GM18951 (cell line): ENCODE data around the gene BCLAF3.

Experiments used
- POLR2A ChIP-seq: IDR thresholded peaks from 4 replicates; pipeline ENCODE4 v1.6.1; 2011; ENCODE audit warnings: mild to moderate bottlenecking; ENCODE audit not compliant: insufficient read length, insufficient read depth; ENCODE audit errors: extremely low read depth
- in situ Hi-C: fragments of 300-500 bp; cut with MboI; formaldehyde crosslinking; loops from one replicate; pipeline ENCODE4 v1.12.0; 2022; ENCODE audit warnings: low sequenced_read_pairs, mixed read lengths, inconsistent platforms; ENCODE audit not compliant: unreplicated experiment

BCLAF3 gene

DNA sequence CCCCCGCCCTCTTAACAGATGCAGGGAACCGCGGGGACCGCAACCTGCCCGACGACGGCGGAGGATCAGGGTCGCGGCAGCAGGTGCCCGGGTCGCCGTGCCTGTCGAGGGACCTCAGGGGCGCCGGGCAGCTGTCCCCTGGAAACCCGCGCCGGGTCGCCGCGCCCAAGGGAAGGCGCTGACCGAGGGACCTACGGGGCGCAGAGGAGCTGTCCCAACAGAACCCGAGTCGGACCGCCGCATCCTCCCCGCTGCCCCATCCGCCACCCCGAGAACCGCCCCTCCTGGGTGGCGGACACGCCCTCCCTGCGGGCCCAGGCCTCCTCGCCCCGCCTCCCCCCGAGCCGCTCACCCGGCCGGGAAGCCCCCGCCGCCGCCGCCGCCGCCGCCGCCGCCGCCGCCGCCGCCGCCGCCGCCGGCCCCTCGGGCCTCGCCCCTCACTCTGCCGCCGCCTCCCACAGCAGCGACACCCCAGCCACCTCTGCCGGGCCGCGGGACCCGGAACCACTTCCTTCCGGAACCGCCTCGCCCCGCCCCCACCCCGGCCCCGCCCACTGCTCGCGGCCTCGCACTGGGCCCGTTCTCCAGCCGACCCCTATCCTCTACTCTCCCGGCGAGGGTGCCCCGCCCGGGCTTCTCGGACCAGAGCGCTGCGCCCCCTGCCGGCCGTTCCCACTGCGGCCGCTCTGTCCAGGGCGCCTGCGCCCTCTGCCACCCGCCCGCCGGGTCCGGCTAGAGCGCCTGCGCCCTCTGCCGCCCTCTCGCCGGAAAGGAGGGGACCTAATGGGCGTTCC, at the start of gene BCLAF3:
Gene BCLAF3 (minus strand): TSS at position 506 of the 794 bp plus-strand sequence. CDS start 20,797 bp downstream, outside the sequence.
- peak; percentile 37 for TF ChIP-seq POLR2A
- in situ Hi-C loops: no loop called here

GRCh38 chrX:20038966-20039365, 48.1 kb upstream of the BCLAF3 start:
- in situ Hi-C loops: no loop called here
- no peak for TF ChIP-seq POLR2A

DNA sequence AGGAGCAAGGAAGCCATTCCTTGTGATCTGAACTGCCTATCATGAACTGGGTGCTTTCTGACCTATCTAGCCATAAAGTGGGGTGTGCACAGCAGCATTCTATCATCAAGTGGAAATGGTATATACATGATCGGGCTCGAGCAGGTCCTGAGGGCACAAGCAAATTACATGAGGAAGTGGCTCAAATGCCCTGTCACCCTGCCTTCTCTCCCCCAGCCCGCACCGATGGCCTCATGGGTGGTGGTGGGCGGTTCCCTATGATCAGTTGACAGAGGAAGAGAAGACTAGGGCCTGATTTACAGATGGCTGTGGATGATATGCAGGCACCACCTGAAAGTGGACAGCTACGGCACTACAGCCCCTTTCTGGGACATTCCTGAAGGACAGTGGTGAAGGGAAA, 46.3 kb upstream of the BCLAF3 start:
- in situ Hi-C loops: no loop called here
- TF ChIP-seq POLR2A: no peak

DNA sequence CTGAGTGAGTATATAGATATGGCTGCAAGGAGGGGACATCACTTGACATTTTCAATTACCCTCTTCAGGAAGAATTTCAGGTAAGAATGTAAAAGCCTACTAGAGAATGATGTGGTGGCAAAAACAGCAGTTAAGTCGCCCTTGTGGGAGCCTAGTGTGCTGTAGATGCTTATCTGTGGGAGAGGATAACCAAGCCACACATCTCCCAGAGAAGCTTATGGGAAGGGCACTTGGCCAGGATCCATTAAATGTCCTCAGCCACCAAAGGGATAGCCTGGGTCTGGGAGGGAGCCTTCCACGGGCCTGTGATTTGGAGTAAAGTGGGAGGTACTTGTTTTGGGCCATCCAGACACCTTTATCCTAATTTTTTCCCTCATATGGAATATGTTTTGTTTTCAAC, 41.3 kb upstream of the BCLAF3 start:
- in situ Hi-C loops: no loop called here
- TF ChIP-seq POLR2A: no peak

DNA sequence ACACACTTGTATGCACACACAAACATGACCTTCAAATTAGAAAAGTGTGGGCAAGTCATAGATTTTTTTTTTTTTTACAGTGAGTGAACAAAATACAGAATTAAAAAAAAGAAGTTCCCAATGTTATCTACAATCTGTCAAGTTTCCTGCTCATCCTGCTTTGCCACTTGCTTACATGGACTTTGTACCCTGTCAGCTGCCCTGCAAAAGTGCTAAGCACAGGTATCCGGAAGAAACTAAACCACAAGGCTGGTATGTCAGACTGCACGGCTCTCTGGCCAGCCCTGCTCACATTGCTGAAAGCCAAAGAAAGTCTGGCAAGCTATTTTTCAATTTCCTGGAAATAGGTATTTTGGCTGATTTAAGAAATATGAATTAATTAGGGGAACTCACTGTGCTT, 38.9 kb upstream of the BCLAF3 start:
- no peak for TF ChIP-seq POLR2A
- in situ Hi-C loops: no loop called here

DNA sequence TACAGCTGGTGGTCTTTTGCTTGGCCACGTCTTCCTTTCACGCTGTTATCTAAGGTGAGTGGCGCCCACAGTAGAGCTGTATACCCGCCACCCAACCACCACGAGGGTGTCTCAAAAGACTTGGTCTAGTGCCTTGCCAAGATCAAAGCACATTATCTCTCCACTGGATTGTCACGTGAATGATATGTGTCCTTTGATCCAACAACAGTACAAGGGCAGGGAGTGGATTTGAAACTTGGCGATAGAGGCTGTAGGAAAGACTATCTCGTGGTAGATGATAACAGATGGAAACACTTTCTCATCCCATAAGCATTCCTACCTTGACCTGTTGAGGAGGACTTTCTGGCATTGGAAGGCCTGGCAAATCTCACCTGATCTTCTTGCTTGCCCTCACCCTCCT, 37.7 kb upstream of the BCLAF3 start:
- in situ Hi-C loops: no loop called here

GRCh38 chrX:20026278-20026677, 35.4 kb upstream of the BCLAF3 start:
- in situ Hi-C loops: no loop called here
- no peak for TF ChIP-seq POLR2A

More for the DNA sequence above, 37.7 kb upstream of the BCLAF3 start:
- no peak for TF ChIP-seq POLR2A

GRCh38 chrX:20019672-20020365, 29.0 kb upstream of the BCLAF3 start:
- in situ Hi-C loops: no loop called here
- TF ChIP-seq POLR2A: no peak

GRCh38 chrX:20016616-20016945, 25.7 kb upstream of the BCLAF3 start:
- TF ChIP-seq POLR2A: no peak
- in situ Hi-C loops: no loop called here

DNA sequence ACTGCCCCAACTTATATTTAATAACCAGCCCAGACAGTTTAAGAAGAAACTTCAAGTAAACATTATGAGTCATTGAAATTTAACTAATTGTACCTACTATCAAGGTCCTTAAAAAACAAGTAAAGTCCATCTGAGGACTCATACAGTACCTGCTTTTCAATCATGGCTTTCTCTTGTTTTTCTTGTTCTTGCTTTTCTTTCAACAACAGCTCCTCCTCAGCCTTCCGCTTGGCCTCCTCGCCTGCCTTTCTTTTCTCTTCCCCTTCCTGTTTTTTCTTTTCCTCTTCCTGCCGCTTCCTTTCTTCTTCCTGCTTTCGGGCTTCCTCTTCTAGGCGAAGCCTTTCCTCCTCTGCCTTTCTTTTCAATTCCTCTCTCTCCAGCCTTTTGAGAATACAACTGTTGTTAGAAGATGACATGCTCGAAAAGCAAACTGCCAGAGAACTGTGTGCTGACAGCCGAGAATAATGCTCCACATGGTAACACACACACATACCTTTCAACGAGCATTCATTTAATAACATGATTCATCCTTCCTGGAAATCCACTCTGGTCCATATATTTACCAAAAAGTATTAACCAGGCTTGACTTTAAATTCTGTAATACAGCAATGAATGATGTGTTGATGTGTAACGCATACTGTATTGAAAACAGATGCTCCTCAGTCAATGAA, 25.2 kb upstream of the BCLAF3 start:
- no peak for TF ChIP-seq POLR2A
- in situ Hi-C loops: no loop called here

DNA sequence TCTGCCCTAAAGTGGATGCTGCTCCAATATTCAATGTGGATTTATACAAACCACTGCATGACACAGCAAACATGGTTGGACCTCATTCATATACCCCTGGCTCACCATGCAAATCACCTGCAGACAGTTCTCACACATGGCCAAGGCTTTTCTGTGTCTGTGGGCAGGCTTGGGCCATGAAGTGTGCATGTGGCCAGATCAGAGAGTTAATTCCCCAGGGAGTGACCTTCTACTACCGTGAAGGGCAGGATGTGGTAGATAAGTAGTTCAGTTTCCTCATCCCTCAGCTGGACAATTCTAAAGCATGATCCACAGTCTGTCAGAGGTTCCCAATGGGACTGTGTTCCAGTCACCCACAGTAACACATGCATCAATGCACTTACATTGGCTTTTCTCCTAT, 24.6 kb upstream of the BCLAF3 start:
- TF ChIP-seq POLR2A: no peak
- in situ Hi-C loops: no loop called here

DNA sequence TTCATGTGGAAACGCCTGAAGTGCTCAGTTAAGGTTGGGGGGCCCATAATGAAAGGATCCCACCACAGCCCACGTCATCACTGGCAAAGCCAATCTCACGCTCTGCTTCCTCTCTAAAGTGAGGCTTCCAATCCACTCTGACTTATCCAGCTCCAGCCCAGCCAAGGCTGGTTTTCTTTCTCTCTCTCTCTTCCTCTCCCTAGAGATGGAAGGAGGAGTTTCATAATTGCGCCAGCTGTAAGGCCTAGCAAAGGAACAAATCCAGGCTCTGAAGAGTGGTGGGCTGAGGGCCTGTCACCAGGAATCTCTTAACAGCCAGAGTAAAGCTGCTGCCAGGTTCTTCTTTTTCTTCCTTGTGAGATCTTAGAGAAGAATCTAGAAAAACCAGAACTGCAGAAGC, 20.7 kb upstream of the BCLAF3 start:
- TF ChIP-seq POLR2A: no peak
- in situ Hi-C loops: no loop called here

- in situ Hi-C loops: no loop called here
- TF ChIP-seq POLR2A: no peak
Measured at GRCh38 chrX:20007962-20008622, 17.2 kb upstream of the BCLAF3 start.
